WTC11 (cell line): ENCODE results near the gene OR10G3.

Source experiments
- AFF4 ChIP-seq: sonication (generic); formaldehyde crosslinking; IDR thresholded peaks from 2 replicates; pipeline ENCODE4 v1.8.1; 2023; ENCODE audit warnings: mild to moderate bottlenecking, missing genetic modification reagents, borderline replicate concordance
- CBFB ChIP-seq: sonication (generic); formaldehyde crosslinking; IDR thresholded peaks from 2 replicates; pipeline ENCODE4 v1.8.1; 2022; ENCODE audit warnings: mild to moderate bottlenecking, low read depth, missing genetic modification reagents
- CDX4 ChIP-seq: fragments of 250-450 bp; sonication (Bioruptor Pico); IDR thresholded peaks from 2 replicates; pipeline ENCODE4 v1.9.0; 2021; ENCODE audit warnings: moderate library complexity, mild to moderate bottlenecking, inconsistent platforms, borderline replicate concordance
- CTCF ChIP-seq: fragments of 200-600 bp; IDR thresholded peaks from 2 replicates; pipeline ENCODE4 v1.8.0; 2022; ENCODE audit warnings: antibody characterized with exemption
- ETV6 ChIP-seq: sonication (generic); formaldehyde crosslinking; IDR thresholded peaks from 2 replicates; pipeline ENCODE4 v1.8.1; 2022; ENCODE audit warnings: mild to moderate bottlenecking, missing genetic modification reagents
- IRF2 ChIP-seq: sonication (generic); formaldehyde crosslinking; IDR thresholded peaks from 2 replicates; pipeline ENCODE4 v1.8.0; 2022; ENCODE audit warnings: low read depth, missing genetic modification reagents, borderline replicate concordance
- NFE2L1 ChIP-seq: sonication (generic); formaldehyde crosslinking; IDR thresholded peaks from 2 replicates; pipeline ENCODE4 v1.8.1; 2023; ENCODE audit warnings: missing genetic modification reagents
- NFYB ChIP-seq: sonication (generic); formaldehyde crosslinking; conservative IDR thresholded peaks from 2 replicates; pipeline ENCODE4 v1.8.0; 2022; ENCODE audit warnings: low read depth, missing genetic modification reagents
- RELA ChIP-seq: sonication (generic); formaldehyde crosslinking; IDR thresholded peaks from 2 replicates; pipeline ENCODE4 v1.8.1; 2022; ENCODE audit warnings: missing genetic modification reagents, mild to moderate bottlenecking, borderline replicate concordance
- STAT6 ChIP-seq: sonication (generic); formaldehyde crosslinking; conservative IDR thresholded peaks from 2 replicates; pipeline ENCODE4 v1.8.1; 2023; ENCODE audit warnings: mild to moderate bottlenecking, low read depth, missing genetic modification reagents, moderate library complexity
- ZNF232 ChIP-seq: sonication (generic); formaldehyde crosslinking; IDR thresholded peaks from 2 replicates; pipeline ENCODE4 v1.8.0; 2022; ENCODE audit warnings: mild to moderate bottlenecking, missing genetic modification reagents
- ZNF263 ChIP-seq: sonication (generic); formaldehyde crosslinking; IDR thresholded peaks from 2 replicates; pipeline ENCODE4 v1.8.1; 2022; ENCODE audit warnings: low read depth, mild to moderate bottlenecking, moderate library complexity, missing genetic modification reagents
- ZSCAN18 ChIP-seq: fragments of 250-450 bp; sonication (Bioruptor Pico); IDR thresholded peaks from 2 replicates; pipeline ENCODE4 v2.1.2; 2022; ENCODE audit warnings: mild to moderate bottlenecking, moderate library complexity

- no peak for TF ChIP-seq ZNF232 (CRISPR knock-in tag)
- TF ChIP-seq ZNF263: no peak
- no peak for TF ChIP-seq CTCF
- TF ChIP-seq NFE2L1 (CRISPR knock-in tag): no peak
- no peak for TF ChIP-seq RELA
- TF ChIP-seq AFF4 (CRISPR knock-in tag): no peak
- TF ChIP-seq NFYB (CRISPR knock-in tag): no peak
- no peak for TF ChIP-seq STAT6 (CRISPR knock-in tag)
- no peak for TF ChIP-seq CBFB (CRISPR knock-in tag)
- no peak for TF ChIP-seq IRF2 (CRISPR knock-in tag)
- TF ChIP-seq ZSCAN18: no peak
- no peak for TF ChIP-seq CDX4 (CRISPR knock-in tag)
- no peak for TF ChIP-seq ETV6
Observed at GRCh38 chr14:21575661-21576060, 4.2 kb downstream of the OR10G3 start.
